ENCODE results near the gene TTC21A. TPM values are rescaled to one million over a fixed set of nuclear protein-coding genes. Genes with fewer than 3 reads are reported as not detected.

TTC21A gene
- total RNA-seq, 2 donors from 2014 or later: 0.12 to 1.8 TPM

- peaks cover 7 to 12% of the 10 kb centered on the region in 2 donors for H3K4me1 Mint-ChIP-seq (ENCODE audit: low read depth in 2 of 2)
- no peak overlapping the region for H3K4me3 Mint-ChIP-seq
- H3K36me3 Mint-ChIP-seq: peaks cover 4% of the 10 kb centered on the region
- no peak overlapping the region for H3K27ac Mint-ChIP-seq
- ATAC-seq (no peak), DNase-seq (ENCODE audit: low spot score) (peak; percentile 31)
- H3K27me3 Mint-ChIP-seq: no peaks in the 10 kb centered on the region
- no peaks in the 10 kb centered on the region for H3K9me3 Mint-ChIP-seq
These were observed 33.9 kb downstream of the TTC21A start for GRCh38 chr3:39141171-39141995.

- Mint-ChIP-seq H3K27me3 (no peaks in the 10 kb centered on the region), H3K4me3 (no peak overlapping the region), H3K9me3 (no peaks in the 10 kb centered on the region), H3K4me1 (ENCODE audit: low read depth in 2 of 2) (peaks cover 14 to 18% of the 10 kb centered on the region in 2 donors), H3K27ac (no peak overlapping the region), H3K36me3 (peaks cover 9% of the 10 kb centered on the region)
- no peak for ATAC-seq
- DNase-seq (ENCODE audit: low spot score): no peak
These were observed 34.6 kb downstream of the TTC21A start for GRCh38 chr3:39142067-39142466.

GRCh38 chr3:39143051-39143885 lies 35.8 kb downstream of the TTC21A start:
- Mint-ChIP-seq H3K27ac (no peak overlapping the region), H3K4me1 (ENCODE audit: low read depth in 2 of 2) (peaks cover 26 to 30% of the 10 kb centered on the region in 2 donors), H3K9me3 (no peaks in the 10 kb centered on the region), H3K36me3 (peaks cover 11% of the 10 kb centered on the region), H3K27me3 (no peaks in the 10 kb centered on the region), H3K4me3 (no peak overlapping the region)
- ATAC-seq (no peak), DNase-seq (ENCODE audit: low spot score) (no peak)

GRCh38 chr3:39144095-39144747 lies 36.7 kb downstream of the TTC21A start:
- H3K4me1 Mint-ChIP-seq (ENCODE audit: low read depth in 2 of 2): peaks cover 36 to 39% of the 10 kb centered on the region in 2 donors
- no peaks in the 10 kb centered on the region for H3K9me3 Mint-ChIP-seq
- ATAC-seq (no peak), DNase-seq (ENCODE audit: low spot score) (no peak)
- no peaks in the 10 kb centered on the region for H3K27me3 Mint-ChIP-seq
- H3K4me3 Mint-ChIP-seq: no peak overlapping the region
- H3K36me3 Mint-ChIP-seq: peaks cover 11% of the 10 kb centered on the region
- no peak overlapping the region for H3K27ac Mint-ChIP-seq

GRCh38 chr3:39144748-39145380 lies 37.4 kb downstream of the TTC21A start:
- H3K27ac Mint-ChIP-seq: no peak overlapping the region
- peaks cover 42 to 43% of the 10 kb centered on the region in 2 donors for H3K4me1 Mint-ChIP-seq (ENCODE audit: low read depth in 2 of 2)
- H3K9me3 Mint-ChIP-seq: no peaks in the 10 kb centered on the region
- DNase-seq (ENCODE audit: low spot score) (no peak), ATAC-seq (no peak)
- H3K27me3 Mint-ChIP-seq: no peaks in the 10 kb centered on the region
- H3K4me3 Mint-ChIP-seq: no peak overlapping the region
- H3K36me3 Mint-ChIP-seq: peaks cover 11% of the 10 kb centered on the region

- no peaks in the 10 kb centered on the region for H3K9me3 Mint-ChIP-seq
- peaks cover 11% of the 10 kb centered on the region for H3K36me3 Mint-ChIP-seq
- DNase-seq (ENCODE audit: low spot score): no peak
- ATAC-seq: no peak
- H3K4me1 Mint-ChIP-seq (ENCODE audit: low read depth in 2 of 2): peaks cover 54 to 55% of the 10 kb centered on the region in 2 donors
- peak overlapping the region; percentile 98 for H3K4me3 Mint-ChIP-seq
- H3K27me3 Mint-ChIP-seq: no peaks in the 10 kb centered on the region
- peak overlapping the region; percentile 83 to 95 for H3K27ac Mint-ChIP-seq
These were observed 38.6 kb downstream of the TTC21A start for GRCh38 chr3:39146083-39146501.

GRCh38 chr3:39146611-39147591 lies 39.4 kb downstream of the TTC21A start:
- peak; percentile 82 to 88 for ATAC-seq
- peaks cover 11% of the 10 kb centered on the region for H3K36me3 Mint-ChIP-seq
- H3K4me3 Mint-ChIP-seq: peak overlapping the region; percentile 98
- H3K27ac Mint-ChIP-seq: peak overlapping the region; percentile 83 to 95
- H3K27me3 Mint-ChIP-seq: no peaks in the 10 kb centered on the region
- no peaks in the 10 kb centered on the region for H3K9me3 Mint-ChIP-seq
- peaks cover 62% of the 10 kb centered on the region in 2 donors for H3K4me1 Mint-ChIP-seq (ENCODE audit: low read depth in 2 of 2)
- DNase-seq (ENCODE audit: low spot score): peak; percentile 80

GRCh38 chr3:39147711-39148434 lies 40.4 kb downstream of the TTC21A start:
- Mint-ChIP-seq H3K27me3 (no peaks in the 10 kb centered on the region), H3K36me3 (peaks cover 11% of the 10 kb centered on the region), H3K27ac (peak overlapping the region; percentile 83 to 95), H3K4me1 (ENCODE audit: low read depth in 2 of 2) (peaks cover 70 to 71% of the 10 kb centered on the region in 2 donors), H3K4me3 (peak overlapping the region; percentile 98), H3K9me3 (no peaks in the 10 kb centered on the region)
- DNase-seq (ENCODE audit: low spot score): peak; percentile 73
- ATAC-seq: peak in 1 of 2 donors; percentile 43

- no peak for ATAC-seq
- Mint-ChIP-seq H3K27ac (peak overlapping the region; percentile 83 to 95), H3K4me3 (peak overlapping the region; percentile 98), H3K4me1 (ENCODE audit: low read depth in 2 of 2) (peaks cover 70 to 71% of the 10 kb centered on the region in 2 donors), H3K36me3 (peaks cover 11% of the 10 kb centered on the region), H3K27me3 (no peaks in the 10 kb centered on the region), H3K9me3 (no peaks in the 10 kb centered on the region)
- no peak for DNase-seq (ENCODE audit: low spot score)
These were observed 41.1 kb downstream of the TTC21A start for GRCh38 chr3:39148435-39149058.

GRCh38 chr3:39149059-39149455 lies 41.6 kb downstream of the TTC21A start:
- peaks cover 11% of the 10 kb centered on the region for H3K36me3 Mint-ChIP-seq
- peak overlapping the region; percentile 83 to 95 for H3K27ac Mint-ChIP-seq
- peak overlapping the region; percentile 98 for H3K4me3 Mint-ChIP-seq
- no peak for DNase-seq (ENCODE audit: low spot score)
- no peaks in the 10 kb centered on the region for H3K9me3 Mint-ChIP-seq
- ATAC-seq: no peak
- peaks cover 70 to 71% of the 10 kb centered on the region in 2 donors for H3K4me1 Mint-ChIP-seq (ENCODE audit: low read depth in 2 of 2)
- H3K27me3 Mint-ChIP-seq: no peaks in the 10 kb centered on the region

- H3K36me3 Mint-ChIP-seq: peaks cover 11% of the 10 kb centered on the region
- DNase-seq (ENCODE audit: low spot score): no peak
- peak overlapping the region; percentile 98 for H3K4me3 Mint-ChIP-seq
- H3K27me3 Mint-ChIP-seq: no peaks in the 10 kb centered on the region
- H3K9me3 Mint-ChIP-seq: no peaks in the 10 kb centered on the region
- H3K4me1 Mint-ChIP-seq (ENCODE audit: low read depth in 2 of 2): peaks cover 72 to 75% of the 10 kb centered on the region in 2 donors
- peak overlapping the region; percentile 83 to 95 for H3K27ac Mint-ChIP-seq
- ATAC-seq: no peak
These were observed 42.1 kb downstream of the TTC21A start for GRCh38 chr3:39149498-39150147.
